Measurements from ENCODE around the gene FIP1L1. TPM values are rescaled to one million over a fixed set of nuclear protein-coding genes. Genes with fewer than 3 reads are reported as not detected.

The FIP1L1 gene
- total RNA-seq, 4 donors from 2014 or later: 31.9 to 44.4 (median 39.6) TPM

DNA sequence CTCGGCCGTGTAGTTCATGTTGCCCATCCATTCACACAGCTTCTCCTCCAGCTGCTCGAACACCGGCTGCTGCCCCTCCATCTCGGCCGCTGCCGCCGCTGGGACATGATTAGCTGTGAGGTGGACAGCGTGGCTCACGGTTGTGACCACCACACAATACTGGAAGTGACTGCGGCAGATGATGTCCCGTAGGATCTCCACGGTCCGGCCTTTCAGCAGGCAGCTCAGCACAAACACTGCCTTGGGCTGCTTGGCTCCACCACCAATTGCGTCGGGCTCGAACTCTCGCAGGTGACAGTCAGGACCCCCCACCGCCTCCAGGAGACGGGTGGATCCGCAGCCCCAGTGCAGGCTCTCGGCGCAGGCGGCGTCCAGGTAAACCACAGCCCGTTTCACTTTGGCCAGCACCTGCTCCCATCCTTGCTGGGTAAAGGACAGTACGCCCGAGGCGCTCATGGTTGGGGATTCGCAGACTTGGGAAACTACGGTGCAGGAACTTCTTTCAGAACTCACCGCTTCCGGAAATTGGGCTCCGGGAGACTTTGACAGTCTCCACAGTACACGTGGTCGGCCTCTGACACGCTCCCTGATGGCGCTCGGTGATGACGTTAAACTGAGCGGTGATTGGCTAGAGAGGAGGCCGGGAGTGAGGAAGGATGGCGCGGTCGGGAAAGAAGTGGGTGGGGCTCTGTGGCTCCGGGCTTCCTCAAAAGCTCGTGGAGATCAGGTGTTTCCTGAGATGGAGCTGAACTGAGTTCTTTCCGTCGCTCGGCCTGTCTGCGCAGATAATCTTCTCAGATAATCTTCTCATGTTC is 11.7 kb upstream of the FIP1L1 start, which contains the start of gene SCFD2:
TSS of gene SCFD2 (minus strand) at position 576 of the 815 bp plus-strand sequence.
- H3K4me1 ChIP-seq: peaks cover 18 to 49% (median 41%) of the 10 kb centered on the region in 4 donors
- intact Hi-C loops (cut with DNase I): no loop called here
- H3K4me3 ChIP-seq: peak within 1 kb of the TSS; percentile 77 to 89 (median 80)
- peaks cover 0 to 22% (median 0%) of the 10 kb centered on the region in 4 donors for H3K27me3 ChIP-seq
- H3K9me3 ChIP-seq: no peaks in the 10 kb centered on the region
- H3K36me3 ChIP-seq: no peaks in the 10 kb centered on the region
- WGBS: under 1% methylated on average over 34 of the region's 51 CpGs
- TF ChIP-seq, protein P1, sequence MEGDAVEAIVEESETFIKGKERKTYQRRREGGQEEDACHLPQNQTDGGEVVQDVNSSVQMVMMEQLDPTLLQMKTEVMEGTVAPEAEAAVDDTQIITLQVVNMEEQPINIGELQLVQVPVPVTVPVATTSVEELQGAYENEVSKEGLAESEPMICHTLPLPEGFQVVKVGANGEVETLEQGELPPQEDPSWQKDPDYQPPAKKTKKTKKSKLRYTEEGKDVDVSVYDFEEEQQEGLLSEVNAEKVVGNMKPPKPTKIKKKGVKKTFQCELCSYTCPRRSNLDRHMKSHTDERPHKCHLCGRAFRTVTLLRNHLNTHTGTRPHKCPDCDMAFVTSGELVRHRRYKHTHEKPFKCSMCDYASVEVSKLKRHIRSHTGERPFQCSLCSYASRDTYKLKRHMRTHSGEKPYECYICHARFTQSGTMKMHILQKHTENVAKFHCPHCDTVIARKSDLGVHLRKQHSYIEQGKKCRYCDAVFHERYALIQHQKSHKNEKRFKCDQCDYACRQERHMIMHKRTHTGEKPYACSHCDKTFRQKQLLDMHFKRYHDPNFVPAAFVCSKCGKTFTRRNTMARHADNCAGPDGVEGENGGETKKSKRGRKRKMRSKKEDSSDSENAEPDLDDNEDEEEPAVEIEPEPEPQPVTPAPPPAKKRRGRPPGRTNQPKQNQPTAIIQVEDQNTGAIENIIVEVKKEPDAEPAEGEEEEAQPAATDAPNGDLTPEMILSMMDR (IDR thresholded peaks at IDR 0.05): no peak
- TF ChIP-seq EP300 (IDR thresholded peaks at IDR 0.05) (no peak), POLR2A (IDR thresholded peaks at IDR 0.05; ENCODE audit: low read depth) (no peak), POLR2AphosphoS5 (IDR thresholded peaks at IDR 0.05) (peak; percentile 61 to 93)
- H3K27ac ChIP-seq (replicated peaks in 1 of 4): peak within 1 kb of the TSS; percentile 54 to 76 (median 67)
- DNase-seq (ENCODE audit: extremely low spot score): peak; percentile 99

DNA sequence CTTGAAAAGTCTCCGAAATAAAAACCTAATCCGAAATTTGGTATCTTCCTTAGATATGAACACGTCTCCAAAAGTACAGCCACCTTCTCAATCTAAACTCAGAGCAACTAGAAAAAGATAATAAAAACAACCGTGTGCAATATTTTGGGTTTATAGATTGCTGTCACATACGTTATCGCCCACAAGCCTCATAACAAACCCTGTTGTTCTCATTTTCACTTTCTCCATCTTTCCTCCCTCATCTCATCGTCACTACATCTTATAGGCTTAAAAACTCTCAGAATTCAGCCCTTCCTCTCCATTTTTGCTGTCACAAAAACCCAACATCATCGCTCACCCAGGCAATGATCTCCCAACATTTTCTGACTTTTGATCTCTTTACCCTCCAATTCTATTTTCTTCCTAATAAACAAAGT is 11.1 kb upstream of the FIP1L1 start:
- Histone ChIP-seq H3K4me3 (peak overlapping the region; percentile 77 to 89 (median 80)), H3K4me1 (peaks cover 18 to 47% (median 39%) of the 10 kb centered on the region in 4 donors), H3K27ac (replicated peaks in 1 of 4) (peak overlapping the region; percentile 35 to 76 (median 67)), H3K27me3 (peaks cover 0 to 28% (median 0%) of the 10 kb centered on the region in 4 donors), H3K36me3 (no peaks in the 10 kb centered on the region), H3K9me3 (no peaks in the 10 kb centered on the region)
- DNase-seq (ENCODE audit: extremely low spot score): no peak
- 17% methylated on average over 8 of the region's 8 CpGs for WGBS
- intact Hi-C loops (cut with DNase I): no loop called here
- TF ChIP-seq, protein P1 (IDR thresholded peaks at IDR 0.05): no peak

DNA sequence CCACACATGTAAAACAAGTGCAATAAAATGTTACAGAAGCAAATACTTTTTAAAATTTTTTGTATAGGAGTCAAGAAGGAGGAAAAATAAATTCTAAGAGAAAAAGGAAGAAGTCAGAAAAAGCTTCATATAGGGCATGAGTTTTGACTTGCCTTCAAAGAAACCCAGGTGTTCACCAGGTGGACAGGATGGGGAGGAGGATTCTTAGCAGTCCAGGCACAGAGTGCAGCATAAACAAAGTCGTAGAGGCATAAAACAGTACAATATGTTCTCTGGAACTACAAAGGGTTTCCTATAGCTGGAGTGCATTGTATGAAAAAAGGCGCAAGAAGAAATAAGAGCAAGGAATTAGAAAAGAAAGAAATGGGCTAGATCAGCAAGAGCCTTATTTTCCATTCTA is 9.7 kb upstream of the FIP1L1 start:
- no peak overlapping the region for H3K27ac ChIP-seq (replicated peaks in 1 of 4)
- no peak for DNase-seq (ENCODE audit: extremely low spot score)
- TF ChIP-seq POLR2AphosphoS5 (IDR thresholded peaks at IDR 0.05): no peak
- TF ChIP-seq EP300 (IDR thresholded peaks at IDR 0.05): no peak
- no peak for TF ChIP-seq POLR2A (IDR thresholded peaks at IDR 0.05; ENCODE audit: low read depth)
- TF ChIP-seq, protein P1 (IDR thresholded peaks at IDR 0.05): no peak
- peaks cover 18 to 34% (median 32%) of the 10 kb centered on the region in 4 donors for H3K4me1 ChIP-seq
- intact Hi-C loops (cut with DNase I): no loop called here
- H3K36me3 ChIP-seq: no peaks in the 10 kb centered on the region
- WGBS: 67% methylated on average over 2 of the region's 2 CpGs
- no peaks in the 10 kb centered on the region for H3K9me3 ChIP-seq
- H3K4me3 ChIP-seq: no peak overlapping the region
- peaks cover 0 to 38% (median 0%) of the 10 kb centered on the region in 4 donors for H3K27me3 ChIP-seq

DNA sequence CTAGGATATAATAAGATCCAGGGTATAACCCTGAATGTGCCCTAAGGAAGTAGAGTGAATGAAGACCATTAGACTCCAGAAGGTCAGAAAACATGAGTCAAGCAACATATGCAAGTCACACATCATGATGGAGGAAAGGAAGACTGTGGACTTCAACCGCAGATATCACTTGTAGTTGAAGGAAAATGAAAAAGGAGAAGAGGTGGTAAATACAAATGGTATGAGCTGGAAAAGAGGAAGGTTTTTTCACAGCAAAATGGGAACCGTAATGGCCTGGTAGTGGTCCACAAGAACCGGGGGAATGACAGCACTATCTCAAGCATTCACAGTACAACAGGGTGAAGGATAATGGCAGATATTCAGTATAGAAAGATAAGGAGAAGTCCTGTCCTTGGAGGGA is 6.4 kb upstream of the FIP1L1 start:
- no peak overlapping the region for H3K4me3 ChIP-seq
- WGBS: 89% methylated on average over 3 of the region's 3 CpGs
- DNase-seq (ENCODE audit: extremely low spot score): no peak
- H3K27me3 ChIP-seq: peaks cover 0 to 38% (median 0%) of the 10 kb centered on the region in 4 donors
- H3K4me1 ChIP-seq: peaks cover 0 to 6% (median 5%) of the 10 kb centered on the region in 4 donors
- H3K36me3 ChIP-seq: no peaks in the 10 kb centered on the region
- intact Hi-C loops (cut with DNase I): loop anchor here (10.0 kb wide), 2 partner anchors 356 to 694 kb away; partner anchors contain the start of gene CHIC2
- no peaks in the 10 kb centered on the region for H3K9me3 ChIP-seq
- no peak overlapping the region for H3K27ac ChIP-seq (replicated peaks in 1 of 4)
- TF ChIP-seq EP300 (IDR thresholded peaks at IDR 0.05) (no peak), POLR2A (IDR thresholded peaks at IDR 0.05; ENCODE audit: low read depth) (no peak), POLR2AphosphoS5 (IDR thresholded peaks at IDR 0.05) (no peak)
- TF ChIP-seq, protein P1 (IDR thresholded peaks at IDR 0.05): no peak

Measured in esophagus muscularis mucosa (tissue), 4 donors.